ENCODE measurements around the gene TMEM176B.
"Not testable (repeated sequence)": the region's sequence is repeated elsewhere in the genome, so short reads cannot be mapped to it uniquely, and the experiment has no call there.

Gene TMEM176B

GRCh38 chr7:150820578-150821198 is 20.5 kb upstream of the TMEM176B start:
- DNase-seq, result no peak

GRCh38 chr7:150820148-150820547 is 20.0 kb upstream of the TMEM176B start:
- no peak for DNase-seq

- DNase-seq, result no peak
Measured at GRCh38 chr7:150818971-150819370, 18.8 kb upstream of the TMEM176B start.

- no peak for DNase-seq
Measured at GRCh38 chr7:150814328-150815001, 14.3 kb upstream of the TMEM176B start.

GRCh38 chr7:150807616-150808438 is 7.7 kb upstream of the TMEM176B start:
- not testable (repeated sequence) for DNase-seq

GRCh38 chr7:150806863-150807262 is 6.7 kb upstream of the TMEM176B start:
- no peak for DNase-seq

- no peak for DNase-seq
Measured at GRCh38 chr7:150806454-150806853, 6.3 kb upstream of the TMEM176B start.

- no peak for DNase-seq
Measured at GRCh38 chr7:150805864-150806263, 5.7 kb upstream of the TMEM176B start.

- no peak for DNase-seq
Measured at GRCh38 chr7:150804802-150805201, 4.6 kb upstream of the TMEM176B start.

- DNase-seq, result no peak
Measured at GRCh38 chr7:150803161-150803860, 3.1 kb upstream of the TMEM176B start.

GRCh38 chr7:150801946-150802771 is 2.0 kb upstream of the TMEM176B start:
- DNase-seq, result no peak

GRCh38 chr7:150801242-150801945 is 1.2 kb upstream of the TMEM176B start:
- DNase-seq, result no peak

- no peak for DNase-seq
Measured at GRCh38 chr7:150800581-150801241, 547 bp upstream of the TMEM176B start, which contains the start of gene TMEM176A. Gene TMEM176A, plus strand, starts transcription at chr7:150800769. Its CDS starts 782 bp downstream, at chr7:150801551.

GRCh38 chr7:150799156-150799555 is 1.0 kb downstream of the TMEM176B start:
- no peak for DNase-seq

- no peak for DNase-seq
Measured at GRCh38 chr7:150797661-150798060, 2.5 kb downstream of the TMEM176B start.

GRCh38 chr7:150793569-150794238 is 6.5 kb downstream of the TMEM176B start:
- DNase-seq, result no peak

GRCh38 chr7:150791746-150792452 is 8.3 kb downstream of the TMEM176B start:
- DNase-seq, result no peak

GRCh38 chr7:150791304-150791703 is 8.9 kb downstream of the TMEM176B start:
- no peak for DNase-seq

GRCh38 chr7:150790416-150791075 is 9.6 kb downstream of the TMEM176B start:
- DNase-seq, result no peak
